A549 treated with Hydrocortisone at 1 μM for 4 hours (cell line): ENCODE results near the gene NUP205. TPM values are rescaled to one million over a fixed set of nuclear protein-coding genes. Genes with fewer than 3 reads are reported as not detected.

ENCODE experiments used
- total RNA-seq: library from RNA; stranded (reverse); fragments of 200-300 nt; extraction: Qiagen RNA extraction; gene quantifications from 5 replicates; pipeline ENCODE4 v1.2.3, GENCODE V29; 2022

NUP205 gene
- total RNA-seq = 45.3 to 55.6 TPM (median 48.7 TPM) in 5 replicates

DNA sequence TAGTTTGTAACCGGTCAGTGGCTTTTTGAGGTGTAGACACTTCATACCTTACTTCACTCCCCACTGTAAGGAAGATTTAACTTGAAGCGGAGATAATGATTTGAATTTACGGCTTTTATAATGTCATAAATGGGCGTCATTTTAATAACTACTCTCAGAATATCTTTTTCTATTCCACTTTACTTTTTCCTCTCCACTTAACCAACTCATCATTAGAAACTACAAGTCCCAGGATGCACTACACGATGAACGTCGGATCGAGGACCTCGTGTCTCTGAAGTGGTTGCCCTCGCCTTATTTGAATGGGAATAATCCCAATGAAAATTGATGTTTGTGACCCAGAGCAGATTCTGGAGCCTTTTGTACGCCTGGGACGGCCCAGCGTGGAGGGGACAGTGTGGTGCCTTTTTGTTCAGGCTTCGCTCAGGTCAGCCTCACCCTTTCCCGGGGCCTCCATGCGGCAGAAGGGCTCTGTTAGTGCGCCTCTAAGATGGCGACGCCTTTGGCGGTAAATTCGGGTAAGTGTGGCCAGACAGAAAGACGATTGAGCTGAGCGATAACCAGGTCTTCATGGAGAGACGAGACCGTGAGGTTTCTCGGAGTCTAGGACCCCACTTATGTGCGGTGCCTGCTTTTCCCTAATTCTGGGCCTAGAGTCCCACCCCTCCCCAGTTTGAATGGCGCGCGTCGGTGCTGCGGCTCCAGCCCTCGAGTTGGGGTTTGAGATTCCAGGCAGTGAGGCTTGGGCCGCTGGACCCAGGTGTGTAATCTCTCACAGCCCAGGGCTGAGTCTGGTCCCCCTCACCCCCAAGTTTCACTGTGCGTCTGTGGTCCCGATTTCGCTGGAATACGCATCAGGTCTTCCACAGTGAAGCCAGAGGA, at the start of gene NUP205:
TSS of gene NUP205 (plus strand) at position 463 of the 882 bp plus-strand sequence. CDS start at position 491, 28 bp downstream.

DNA sequence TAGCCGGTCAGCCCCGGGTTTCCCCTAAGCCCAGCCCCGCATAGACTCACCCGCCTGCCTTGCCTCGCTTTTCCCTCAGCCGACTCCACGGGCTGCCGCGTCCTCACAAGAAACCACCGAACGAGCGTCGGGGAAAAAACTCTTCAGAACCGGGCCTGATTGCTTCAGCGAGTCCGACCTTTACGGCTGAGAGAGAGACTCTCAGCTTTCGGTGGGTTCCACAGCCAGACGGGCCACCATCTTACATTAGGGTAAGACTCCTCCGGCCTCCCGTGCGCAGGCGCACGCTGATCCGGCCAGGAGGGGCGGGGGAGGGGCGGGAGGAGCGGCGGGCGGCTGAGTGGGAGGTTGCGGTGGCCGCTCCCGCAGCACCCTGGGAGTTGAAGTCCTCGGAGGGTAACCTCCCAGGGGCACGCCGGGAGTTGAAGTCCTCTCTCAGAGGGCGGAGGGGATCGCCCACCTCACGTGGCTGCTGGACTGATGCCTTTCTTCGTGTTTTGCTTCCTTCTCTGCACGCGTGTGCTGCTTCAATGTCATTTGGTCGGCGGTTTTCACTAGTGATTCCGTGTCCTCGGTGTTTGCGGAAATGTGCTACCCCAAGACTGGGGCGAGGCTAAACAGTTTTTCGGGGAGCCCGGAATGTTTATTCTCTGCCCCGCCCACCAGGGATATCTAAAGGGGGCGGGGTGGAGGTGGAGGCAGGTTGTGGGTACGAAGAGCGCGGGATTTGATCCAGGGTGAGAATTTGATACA, 47.7 kb upstream of the NUP205 start, which contains the start of gene CNOT4:
TSS of gene CNOT4 (minus strand) at position 264 of the 753 bp plus-strand sequence. CDS start 71,771 bp downstream, outside the sequence.

GRCh38 chr7:135662373-135663114, 104.8 kb downstream of the NUP205 start, which contains the start of gene STMP1:
Gene STMP1 (plus strand): TSS chr7:135662514.

Other genes with a start within 250 kb of the NUP205 start
- 10.2 to 12.8 TPM (median 10.9 TPM) in 5 replicates for gene CNOT4, start 47.8 kb upstream of the NUP205 start, total RNA-seq
- 25.8 to 32.7 TPM (median 29.4 TPM) in 5 replicates for gene STMP1, start 104.6 kb downstream of the NUP205 start, total RNA-seq
- not detected in 5 replicates for gene SLC13A4, start 170.3 kb downstream of the NUP205 start, total RNA-seq
- gene FAM180A, start 190.9 kb downstream of the NUP205 start, total RNA-seq = 0.06 to 0.13 TPM in 2 of 5 replicates, not detected in the others